GM12891 (cell line): ENCODE data around the gene CSNK1E.

Source experiments
- DNase-seq: peaks from one replicate; pipeline ENCODE4 v3.0.0; 2011; ENCODE audit warnings: low spot score; ENCODE audit not compliant: insufficient read length
- FAIRE-seq: peaks from 2 replicates; lab custom pipeline; 2011; peaks lifted over from hg19 to GRCh38; lab: Jason Lieb, UNC
- PAX5 ChIP-seq: IDR thresholded peaks from 2 replicates; pipeline ENCODE4 v1.6.1; 2011; ENCODE audit warnings: low read length, moderate library complexity, mild to moderate bottlenecking; ENCODE audit not compliant: insufficient read depth, severe bottlenecking
- POLR2A ChIP-seq: IDR thresholded peaks from 2 replicates; pipeline ENCODE4 v1.6.1; 2011; ENCODE audit warnings: low read depth, low read length, control low read depth
- POLR2AphosphoS5 ChIP-seq: IDR thresholded peaks from 2 replicates; pipeline ENCODE4 v1.6.1; 2011; ENCODE audit warnings: low read depth, low read length, control low read depth
- POU2F2 ChIP-seq: IDR thresholded peaks from 2 replicates; pipeline ENCODE4 v1.6.1; 2011; ENCODE audit warnings: low read depth, mild to moderate bottlenecking, control low read depth, low read length, moderate library complexity
- SPI1 ChIP-seq: IDR thresholded peaks from 2 replicates; pipeline ENCODE4 v1.6.1; 2011; ENCODE audit warnings: low read depth, low read length, control low read depth
- TAF1 ChIP-seq: IDR thresholded peaks from 2 replicates; pipeline ENCODE4 v1.6.1; 2011; ENCODE audit warnings: low read depth, low read length, control low read depth

CSNK1E gene

GRCh38 chr22:38240734-38241252 lies 76.4 kb downstream of the CSNK1E start:
- DNase-seq (no peak), FAIRE-seq (no peak)
- no peak for TF ChIP-seq POU2F2
- no peak for TF ChIP-seq SPI1
- TF ChIP-seq TAF1 = no peak
- no peak for TF ChIP-seq POLR2AphosphoS5
- TF ChIP-seq POLR2A = no peak
- no peak for TF ChIP-seq PAX5
